ENCODE data around the gene RORB.

DNA sequence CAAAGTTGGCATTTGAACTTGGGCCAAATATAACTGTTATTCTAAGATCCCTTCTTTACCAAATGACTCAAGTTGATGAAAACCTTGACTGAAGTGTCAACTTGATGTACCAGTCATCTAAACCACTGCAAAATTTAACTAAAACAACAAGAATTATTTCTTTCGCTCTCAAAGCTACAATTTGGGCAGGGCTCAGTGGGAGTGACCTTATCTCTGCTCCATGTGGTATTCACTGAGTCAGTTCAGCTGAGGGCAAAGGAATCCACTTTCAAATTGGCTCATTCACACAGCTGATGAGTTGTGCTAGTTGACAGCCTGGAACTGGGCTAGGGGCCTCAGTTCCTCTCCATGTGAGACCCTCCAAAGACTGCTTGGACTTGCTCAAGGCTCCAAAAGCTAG lies 166.3 kb downstream of the RORB start:
- TF ChIP-seq, protein P1, sequence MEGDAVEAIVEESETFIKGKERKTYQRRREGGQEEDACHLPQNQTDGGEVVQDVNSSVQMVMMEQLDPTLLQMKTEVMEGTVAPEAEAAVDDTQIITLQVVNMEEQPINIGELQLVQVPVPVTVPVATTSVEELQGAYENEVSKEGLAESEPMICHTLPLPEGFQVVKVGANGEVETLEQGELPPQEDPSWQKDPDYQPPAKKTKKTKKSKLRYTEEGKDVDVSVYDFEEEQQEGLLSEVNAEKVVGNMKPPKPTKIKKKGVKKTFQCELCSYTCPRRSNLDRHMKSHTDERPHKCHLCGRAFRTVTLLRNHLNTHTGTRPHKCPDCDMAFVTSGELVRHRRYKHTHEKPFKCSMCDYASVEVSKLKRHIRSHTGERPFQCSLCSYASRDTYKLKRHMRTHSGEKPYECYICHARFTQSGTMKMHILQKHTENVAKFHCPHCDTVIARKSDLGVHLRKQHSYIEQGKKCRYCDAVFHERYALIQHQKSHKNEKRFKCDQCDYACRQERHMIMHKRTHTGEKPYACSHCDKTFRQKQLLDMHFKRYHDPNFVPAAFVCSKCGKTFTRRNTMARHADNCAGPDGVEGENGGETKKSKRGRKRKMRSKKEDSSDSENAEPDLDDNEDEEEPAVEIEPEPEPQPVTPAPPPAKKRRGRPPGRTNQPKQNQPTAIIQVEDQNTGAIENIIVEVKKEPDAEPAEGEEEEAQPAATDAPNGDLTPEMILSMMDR (IDR thresholded peaks at IDR 0.05): no peak
- no peak for TF ChIP-seq POLR2A (IDR thresholded peaks at IDR 0.05; ENCODE audit: low read depth)
